COLO668 (cell line): ENCODE data around the gene MOB3A.
A peak's percentile ranks its signal among the peaks of the same experiment; 100 is the strongest.
"Not testable (repeated sequence)": the region's sequence is repeated elsewhere in the genome, so short reads cannot be mapped to it uniquely, and the experiment has no call there.

Experiments used
- DNase-seq: peaks from one replicate; lab custom pipeline; 2025; ENCODE audit not compliant: unreplicated experiment; lab: John Stamatoyannopoulos, UW

The MOB3A gene

GRCh38 chr19:2035590-2035991 is 60.5 kb downstream of the MOB3A start:
- peak; percentile 21 for DNase-seq

GRCh38 chr19:2034729-2035589 is 61.2 kb downstream of the MOB3A start:
- DNase-seq: peak; percentile 64

GRCh38 chr19:2034253-2034652 is 61.9 kb downstream of the MOB3A start:
- DNase-seq: not testable (repeated sequence)

DNA sequence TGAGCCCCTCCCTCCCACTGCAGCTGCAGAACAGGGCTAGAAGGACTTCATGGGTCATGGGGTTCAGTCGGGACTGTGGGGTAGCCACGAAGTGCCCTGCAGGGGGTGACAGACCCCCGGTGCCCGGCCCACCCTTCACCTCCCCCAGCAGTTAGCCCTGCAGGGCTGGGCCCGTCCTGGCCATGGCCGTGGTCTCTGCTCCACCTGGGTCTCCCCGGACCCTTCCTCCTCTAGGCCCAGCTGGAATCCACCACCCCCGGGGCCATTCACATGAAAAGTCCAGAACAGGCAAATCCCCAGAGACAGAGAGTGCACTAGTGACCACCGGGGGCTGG is 62.3 kb downstream of the MOB3A start:
- DNase-seq: no peak

- no peak for DNase-seq
Measured at GRCh38 chr19:2033115-2033824, 62.9 kb downstream of the MOB3A start.

GRCh38 chr19:2032296-2032941 is 63.7 kb downstream of the MOB3A start:
- peak; percentile 86 for DNase-seq

- DNase-seq: no peak
Measured at GRCh38 chr19:2027361-2027760, 68.8 kb downstream of the MOB3A start.

GRCh38 chr19:2026770-2027169 is 69.4 kb downstream of the MOB3A start:
- DNase-seq: no peak

- DNase-seq: no peak
Measured at GRCh38 chr19:2022289-2022688, 73.8 kb downstream of the MOB3A start.

DNA sequence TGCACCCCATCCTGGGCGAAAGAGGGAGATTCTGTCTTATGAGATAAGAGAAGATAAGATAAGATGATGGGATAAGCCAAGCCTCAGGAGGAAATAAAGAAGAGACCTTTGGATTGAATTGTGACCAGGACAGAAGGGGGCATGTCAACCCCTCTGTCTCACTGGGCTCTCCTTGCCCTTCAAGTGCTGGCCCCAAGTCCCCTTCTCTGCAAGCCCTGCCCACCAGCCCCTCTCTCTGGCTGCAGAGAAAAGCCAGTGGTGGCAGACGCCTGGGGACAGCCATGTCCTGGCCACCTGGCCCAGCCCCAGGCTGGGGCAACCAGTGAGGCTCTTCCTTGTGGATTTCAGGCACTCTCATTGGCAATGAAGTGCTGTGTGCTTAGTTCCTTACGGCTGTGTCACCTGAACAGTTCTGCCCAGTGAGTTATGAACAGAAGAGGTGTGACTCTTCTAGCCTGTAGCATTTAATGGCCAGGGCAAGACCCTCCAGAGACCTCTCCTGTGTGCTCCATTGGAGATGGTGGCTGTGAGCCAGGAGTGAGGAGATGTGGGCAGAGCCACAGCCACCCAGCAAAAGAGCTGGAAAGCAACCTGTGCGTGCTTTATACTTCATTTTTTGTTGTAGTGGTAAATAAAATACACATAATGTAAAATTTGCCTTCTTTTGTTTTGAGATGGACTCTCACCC is 74.5 kb downstream of the MOB3A start:
- DNase-seq: no peak
